Lower leg skin (tissue), 3 donors: ENCODE results near the gene SPATA25.

Source experiments
- CTCF ChIP-seq, 3 donors: fragments of 450-650 bp; IDR thresholded peaks; one replicate each; pipeline ENCODE4 v1.5.1; 2016; ENCODE audit warnings: antibody characterized with exemption in 3 of 3, mild to moderate bottlenecking in 3 of 3, moderate library complexity in 2 of 3
- POLR2A ChIP-seq, 2 donors: fragments of 450-650 bp; IDR thresholded peaks; one replicate each; pipeline ENCODE4 v1.6.1; 2016 to 2017; ENCODE audit warnings: antibody characterized with exemption in 2 of 2, mild to moderate bottlenecking in 1 of 2, moderate library complexity in 1 of 2

- TF ChIP-seq CTCF (IDR thresholded peaks at IDR 0.05): no peak
- TF ChIP-seq POLR2A (IDR thresholded peaks at IDR 0.05): no peak
These were observed 26.0 kb downstream of the SPATA25 start for GRCh38 chr20:45861221-45862075.
